ENCODE data around the gene NACA.
"Not testable (repeated sequence)": the region's sequence is repeated elsewhere in the genome, so short reads cannot be mapped to it uniquely, and the experiment has no call there.

NACA gene

GRCh38 chr12:56749359-56749758 lies 24.3 kb upstream of the NACA start:
- peak overlapping the region; percentile 19 for H3K27ac ChIP-seq
- no peaks in the 10 kb centered on the region for H3K9me3 ChIP-seq (ENCODE audit: low read depth, low read length)
- no peak overlapping the region for H3K9ac ChIP-seq (ENCODE audit: insufficient read length)
- no peak for TF ChIP-seq POLR2AphosphoS5 (IDR thresholded peaks at IDR 0.05; ENCODE audit: borderline replicate concordance, low read depth, low read length)
- no peak for TF ChIP-seq FOXP2 (optimal IDR thresholded peaks at IDR 0.05; ENCODE audit: control extremely low read depth, extremely low read length, insufficient read depth)
- TF ChIP-seq EZH2 (IDR thresholded peaks at IDR 0.05) = no peak
- no peak for DNase-seq (ENCODE audit: low read depth, low spot score)
- H3K36me3 ChIP-seq (ENCODE audit: insufficient read depth, low read length) = peaks cover 48% of the 10 kb centered on the region
- no peak overlapping the region for H3K4me3 ChIP-seq

DNA sequence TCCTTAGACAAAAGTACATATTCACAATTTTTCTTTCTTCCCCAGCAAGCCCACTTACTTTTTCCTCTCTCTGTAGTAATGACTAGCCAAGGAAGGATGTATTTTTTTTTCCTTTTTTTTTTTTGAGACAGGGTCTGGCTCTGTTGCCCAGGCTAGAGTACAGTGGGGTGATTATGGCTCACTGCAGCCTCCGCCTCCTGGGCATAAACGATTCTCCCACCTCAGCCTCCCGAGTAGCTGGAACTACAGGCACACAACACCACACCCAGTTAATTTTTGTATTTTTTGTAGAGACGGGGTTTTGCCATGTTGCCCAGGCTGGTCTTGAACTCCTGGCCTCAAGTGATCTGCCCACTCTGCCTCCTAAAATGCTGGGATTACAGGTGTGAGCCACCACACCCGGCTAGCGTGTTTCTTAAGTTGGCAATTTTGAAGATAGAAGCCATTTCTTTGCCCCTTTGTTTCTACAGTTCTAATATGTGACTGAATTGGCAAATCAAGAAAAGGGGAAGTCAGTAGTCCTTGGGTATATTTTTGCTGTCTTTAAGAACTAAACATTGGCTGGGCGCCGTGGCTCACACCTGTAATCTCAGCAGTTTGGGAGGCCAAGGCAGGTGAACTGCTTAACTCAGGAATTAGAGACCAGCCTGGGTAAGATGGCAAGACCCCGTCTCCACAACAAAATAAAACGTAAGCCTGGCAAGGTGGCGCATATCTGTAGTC lies 3.2 kb upstream of the NACA start:
- H3K27ac ChIP-seq = no peak overlapping the region
- TF ChIP-seq POLR2AphosphoS5 (IDR thresholded peaks at IDR 0.05; ENCODE audit: borderline replicate concordance, low read depth, low read length) (no peak), FOXP2 (optimal IDR thresholded peaks at IDR 0.05; ENCODE audit: control extremely low read depth, extremely low read length, insufficient read depth) (no peak), EZH2 (IDR thresholded peaks at IDR 0.05) (no peak)
- no peak overlapping the region for H3K4me3 ChIP-seq
- H3K9ac ChIP-seq (ENCODE audit: insufficient read length) = no peak overlapping the region
- peaks cover 46% of the 10 kb centered on the region for H3K36me3 ChIP-seq (ENCODE audit: insufficient read depth, low read length)
- H3K9me3 ChIP-seq (ENCODE audit: low read depth, low read length) = no peaks in the 10 kb centered on the region
- DNase-seq (ENCODE audit: low read depth, low spot score) = no peak

- DNase-seq (ENCODE audit: low read depth, low spot score); H3K9me3 ChIP-seq (ENCODE audit: low read depth, low read length): not testable (repeated sequence)
- Histone ChIP-seq H3K27ac (peak overlapping the region; percentile 94), H3K9ac (ENCODE audit: insufficient read length) (peak overlapping the region; percentile 100), H3K36me3 (ENCODE audit: insufficient read depth, low read length) (peaks cover 49% of the 10 kb centered on the region), H3K4me3 (peak overlapping the region; percentile 87)
Observed at GRCh38 chr12:56726196-56726675, 1.1 kb upstream of the NACA start.

DNA sequence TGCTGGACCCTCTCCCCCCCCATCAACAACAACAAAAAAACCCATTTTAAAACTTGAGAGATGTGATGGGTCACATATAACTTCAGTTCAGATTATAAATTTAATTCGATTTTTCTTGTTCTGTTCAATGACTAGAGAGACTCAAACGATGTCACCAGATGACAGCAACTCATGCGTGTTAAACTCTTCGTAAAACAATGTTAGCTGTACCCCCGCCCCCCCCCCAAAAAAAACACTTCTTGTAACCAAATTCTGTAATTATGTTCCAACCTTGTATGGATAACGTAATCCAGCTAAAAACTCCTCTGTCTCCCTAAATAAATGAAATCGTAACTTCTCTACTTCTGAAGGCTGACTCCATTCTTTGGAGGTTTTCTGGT lies 614 bp upstream of the NACA start:
- TF ChIP-seq FOXP2 (optimal IDR thresholded peaks at IDR 0.05; ENCODE audit: control extremely low read depth, extremely low read length, insufficient read depth) = no peak
- no peak for TF ChIP-seq EZH2 (IDR thresholded peaks at IDR 0.05)
- no peak for TF ChIP-seq POLR2AphosphoS5 (IDR thresholded peaks at IDR 0.05; ENCODE audit: borderline replicate concordance, low read depth, low read length)
- H3K9me3 ChIP-seq (ENCODE audit: low read depth, low read length) = no peaks in the 10 kb centered on the region
- H3K36me3 ChIP-seq (ENCODE audit: insufficient read depth, low read length) = peaks cover 49% of the 10 kb centered on the region
- H3K27ac ChIP-seq = peak overlapping the region; percentile 94
- peak overlapping the region; percentile 87 for H3K4me3 ChIP-seq
- no peak for DNase-seq (ENCODE audit: low read depth, low spot score)
- peak overlapping the region; percentile 100 for H3K9ac ChIP-seq (ENCODE audit: insufficient read length)

DNA sequence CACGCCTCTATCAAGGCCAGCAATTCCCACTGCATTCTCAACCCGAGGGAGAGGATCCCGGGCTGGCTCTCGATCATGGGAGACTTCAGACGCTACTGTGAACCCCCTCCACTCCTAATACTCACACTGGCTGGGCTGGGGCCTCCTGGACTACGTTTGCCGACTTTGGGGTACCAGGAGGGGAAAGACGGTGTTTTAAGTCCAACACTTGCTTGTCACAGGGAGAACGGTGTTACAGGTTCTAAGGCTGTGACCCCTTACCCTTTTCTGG lies 463 bp downstream of the NACA start:
- no peak for DNase-seq (ENCODE audit: low read depth, low spot score)
- Histone ChIP-seq H3K27ac (peak overlapping the region; percentile 94), H3K9ac (ENCODE audit: insufficient read length) (peak overlapping the region; percentile 100), H3K36me3 (ENCODE audit: insufficient read depth, low read length) (peaks cover 54% of the 10 kb centered on the region), H3K4me3 (peak overlapping the region; percentile 87), H3K9me3 (ENCODE audit: low read depth, low read length) (no peaks in the 10 kb centered on the region)
- TF ChIP-seq POLR2AphosphoS5 (IDR thresholded peaks at IDR 0.05; ENCODE audit: borderline replicate concordance, low read depth, low read length) (no peak), FOXP2 (optimal IDR thresholded peaks at IDR 0.05; ENCODE audit: control extremely low read depth, extremely low read length, insufficient read depth) (no peak), EZH2 (IDR thresholded peaks at IDR 0.05) (no peak)

GRCh38 chr12:56723889-56724700 lies 1.0 kb downstream of the NACA start:
- no peak for TF ChIP-seq EZH2 (IDR thresholded peaks at IDR 0.05)
- peak; percentile 54; the same call in 1 of the 2 replicates for TF ChIP-seq POLR2AphosphoS5 (IDR thresholded peaks at IDR 0.05; ENCODE audit: borderline replicate concordance, low read depth, low read length)
- peak overlapping the region; percentile 100 for H3K9ac ChIP-seq (ENCODE audit: insufficient read length)
- DNase-seq (ENCODE audit: low read depth, low spot score) = no peak
- peaks cover 60% of the 10 kb centered on the region for H3K36me3 ChIP-seq (ENCODE audit: insufficient read depth, low read length)
- H3K4me3 ChIP-seq = peak overlapping the region; percentile 87
- no peaks in the 10 kb centered on the region for H3K9me3 ChIP-seq (ENCODE audit: low read depth, low read length)
- H3K27ac ChIP-seq = peak overlapping the region; percentile 94

- no peak for DNase-seq (ENCODE audit: low read depth, low spot score)
Observed at GRCh38 chr12:56723352-56723751, 1.7 kb downstream of the NACA start.

GRCh38 chr12:56722832-56723231 lies 2.3 kb downstream of the NACA start:
- no peaks in the 10 kb centered on the region for H3K9me3 ChIP-seq (ENCODE audit: low read depth, low read length)
- DNase-seq (ENCODE audit: low read depth, low spot score) = no peak
- peak overlapping the region; percentile 38 for H3K27ac ChIP-seq
- peak overlapping the region; percentile 100 for H3K9ac ChIP-seq (ENCODE audit: insufficient read length)
- no peak for TF ChIP-seq FOXP2 (optimal IDR thresholded peaks at IDR 0.05; ENCODE audit: control extremely low read depth, extremely low read length, insufficient read depth)
- TF ChIP-seq EZH2 (IDR thresholded peaks at IDR 0.05) = no peak
- TF ChIP-seq POLR2AphosphoS5 (IDR thresholded peaks at IDR 0.05; ENCODE audit: borderline replicate concordance, low read depth, low read length) = no peak
- peak overlapping the region; percentile 87 for H3K4me3 ChIP-seq
- peaks cover 64% of the 10 kb centered on the region for H3K36me3 ChIP-seq (ENCODE audit: insufficient read depth, low read length)

More at GRCh38 chr12:56723352-56723751, 1.7 kb downstream of the NACA start:
- no peaks in the 10 kb centered on the region for H3K9me3 ChIP-seq (ENCODE audit: low read depth, low read length)
- peak overlapping the region; percentile 94 for H3K27ac ChIP-seq
- peak overlapping the region; percentile 87 for H3K4me3 ChIP-seq
- TF ChIP-seq FOXP2 (optimal IDR thresholded peaks at IDR 0.05; ENCODE audit: control extremely low read depth, extremely low read length, insufficient read depth) (no peak), EZH2 (IDR thresholded peaks at IDR 0.05) (no peak)
- peaks cover 64% of the 10 kb centered on the region for H3K36me3 ChIP-seq (ENCODE audit: insufficient read depth, low read length)
- peak overlapping the region; percentile 100 for H3K9ac ChIP-seq (ENCODE audit: insufficient read length)
